HFFc6 (cell line): ENCODE data around the gene CRTC3. TPM values are rescaled to one million over a fixed set of nuclear protein-coding genes. Genes with fewer than 3 reads are reported as not detected.
A peak's percentile ranks its signal among the peaks of the same experiment; 100 is the strongest.
"Not testable (repeated sequence)": the region's sequence is repeated elsewhere in the genome, so short reads cannot be mapped to it uniquely, and the experiment has no call there.

Source experiments
- DNase-seq: peaks from one replicate; pipeline ENCODE4 v3.0.0-alpha.2; 2018
- H3K27ac Mint-ChIP-seq: 2 replicates; pipeline ENCODE4 v1.8.0; 2020; ENCODE audit warnings: mild to moderate bottlenecking, mixed read lengths
- H3K27me3 Mint-ChIP-seq: 2 replicates; pipeline ENCODE4 v1.8.0; 2021; ENCODE audit warnings: mild to moderate bottlenecking, moderate library complexity, mixed read lengths; ENCODE audit not compliant: insufficient read depth
- H3K36me3 Mint-ChIP-seq: 2 replicates; pipeline ENCODE4 v1.8.0; 2021; ENCODE audit warnings: low read depth, mixed read lengths
- H3K4me1 Mint-ChIP-seq: 2 replicates; pipeline ENCODE4 v1.8.0; 2020; ENCODE audit warnings: low read depth, mixed read lengths
- H3K4me3 Mint-ChIP-seq: 2 replicates; pipeline ENCODE4 v1.8.0; 2020; ENCODE audit warnings: mild to moderate bottlenecking, moderate library complexity, mixed read lengths
- H3K9me3 Mint-ChIP-seq: 2 replicates; pipeline ENCODE4 v1.8.0; 2020; ENCODE audit warnings: mild to moderate bottlenecking, mixed read lengths
- CTCF ChIP-seq: fragments of 200-600 bp; sonication (generic); IDR thresholded peaks from 2 replicates; pipeline ENCODE4 v1.5.0; 2021; ENCODE audit warnings: antibody characterized with exemption, mild to moderate bottlenecking
- total RNA-seq, 6 experiments: library from RNA; stranded (reverse); fragmentation: NEBNext Ultra II Directional; extraction: Animal tissue kit (Norgen Biotek cat#: 25700); gene quantifications; 2 replicates in 1 of 6; 3 replicates in 5 of 6; pipeline ENCODE4 v1.2.3, GENCODE V29; 2021

CRTC3 gene
- total RNA-seq, 6 experiments from 2014 or later: 21.5 to 24.3 (median 23.5) TPM

- no peaks in the 10 kb centered on the region for H3K9me3 Mint-ChIP-seq
- no peak overlapping the region for H3K4me3 Mint-ChIP-seq
- no peak for TF ChIP-seq CTCF
- no peaks in the 10 kb centered on the region; the same call in 1 of the 2 replicates for H3K27me3 Mint-ChIP-seq
- no peak for DNase-seq
- no peaks in the 10 kb centered on the region for H3K4me1 Mint-ChIP-seq
- no peak overlapping the region for H3K27ac Mint-ChIP-seq
- H3K36me3 Mint-ChIP-seq: peaks cover 31% of the 10 kb centered on the region
These were observed 17.4 kb upstream of the CRTC3 start for GRCh38 chr15:90512276-90512675.

DNA sequence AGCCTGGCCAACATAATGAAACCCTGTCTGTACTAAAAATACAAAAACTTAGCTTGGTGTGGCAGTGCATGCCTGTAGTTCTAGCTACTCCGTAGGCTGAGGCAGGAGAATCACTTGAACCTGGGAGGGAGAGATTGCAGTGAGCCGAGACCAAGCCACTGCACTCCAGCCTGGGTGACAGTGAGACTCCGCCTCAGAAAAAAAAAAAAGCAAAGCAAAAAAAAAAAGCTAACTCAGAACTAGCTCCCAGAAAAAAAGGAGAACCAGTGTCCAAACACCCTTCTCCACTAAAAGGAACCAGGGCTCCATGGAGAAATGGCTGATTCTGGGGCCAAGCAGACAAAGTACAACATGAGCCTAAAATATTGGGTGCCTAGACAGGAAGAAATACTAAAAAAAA lies 16.7 kb upstream of the CRTC3 start:
- Mint-ChIP-seq H3K27me3 (no peaks in the 10 kb centered on the region; the same call in 1 of the 2 replicates), H3K4me1 (no peaks in the 10 kb centered on the region), H3K36me3 (peaks cover 31% of the 10 kb centered on the region), H3K27ac (no peak overlapping the region), H3K4me3 (no peak overlapping the region), H3K9me3 (no peaks in the 10 kb centered on the region)
- TF ChIP-seq CTCF: no peak
- DNase-seq: no peak

DNA sequence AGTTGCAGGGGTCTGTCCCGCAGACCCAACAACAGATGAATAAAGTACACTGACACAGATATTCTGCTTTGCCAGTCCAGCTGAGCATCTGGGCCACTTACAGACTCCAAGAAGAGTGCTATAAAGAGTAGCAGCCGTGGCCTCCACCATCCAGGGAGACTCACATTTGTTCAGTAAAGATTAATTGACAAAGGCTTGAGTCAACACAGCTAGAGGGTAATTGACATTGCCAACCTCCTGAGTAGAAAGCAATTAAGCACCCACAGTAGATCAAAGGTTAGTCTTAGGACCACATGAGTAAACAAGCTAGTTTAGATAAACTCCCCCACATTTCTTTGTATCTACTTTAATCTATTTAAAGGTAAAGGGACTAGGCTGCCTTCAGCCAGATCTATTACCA lies 16.3 kb upstream of the CRTC3 start:
- TF ChIP-seq CTCF: no peak
- H3K27me3 Mint-ChIP-seq: no peaks in the 10 kb centered on the region; the same call in 1 of the 2 replicates
- peaks cover 31% of the 10 kb centered on the region for H3K36me3 Mint-ChIP-seq
- H3K27ac Mint-ChIP-seq: no peak overlapping the region
- H3K9me3 Mint-ChIP-seq: no peaks in the 10 kb centered on the region
- H3K4me1 Mint-ChIP-seq: peaks cover 2% of the 10 kb centered on the region; the same call in 1 of the 2 replicates
- no peak for DNase-seq
- no peak overlapping the region for H3K4me3 Mint-ChIP-seq

DNA sequence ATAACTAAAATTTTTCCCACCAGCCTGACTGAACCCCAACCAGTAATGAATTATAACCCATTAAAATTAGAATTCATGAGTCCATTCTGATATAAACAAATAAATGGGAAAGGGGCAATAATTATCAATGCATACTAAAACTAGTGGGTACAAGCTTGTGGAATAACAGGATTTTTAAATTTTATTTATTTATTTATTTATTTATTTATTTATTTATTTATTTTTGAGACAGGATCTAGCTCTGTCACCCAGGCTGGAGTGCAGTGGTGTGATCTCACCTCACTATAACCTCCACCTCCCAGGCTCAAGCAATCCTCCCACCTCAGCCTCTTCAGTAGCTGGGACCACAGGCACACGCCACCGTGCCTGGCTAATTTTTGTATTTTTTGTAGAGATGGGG lies 15.8 kb upstream of the CRTC3 start:
- H3K27me3 Mint-ChIP-seq, DNase-seq, H3K27ac Mint-ChIP-seq, H3K4me1 Mint-ChIP-seq, H3K9me3 Mint-ChIP-seq, H3K4me3 Mint-ChIP-seq: not testable (repeated sequence)
- H3K36me3 Mint-ChIP-seq: peaks cover 31% of the 10 kb centered on the region

- peak overlapping the region; percentile 55 for H3K27ac Mint-ChIP-seq
- peaks cover 36% of the 10 kb centered on the region for H3K4me1 Mint-ChIP-seq
- no peaks in the 10 kb centered on the region for H3K9me3 Mint-ChIP-seq
- H3K4me3 Mint-ChIP-seq: no peak overlapping the region
- peaks cover 4% of the 10 kb centered on the region; the same call in 1 of the 2 replicates for H3K27me3 Mint-ChIP-seq
- H3K36me3 Mint-ChIP-seq: no peaks in the 10 kb centered on the region
- no peak for TF ChIP-seq CTCF
- peak; percentile 13 for DNase-seq
These were observed 10.0 kb upstream of the CRTC3 start for GRCh38 chr15:90519688-90520087.

GRCh38 chr15:90520365-90520764 lies 9.4 kb upstream of the CRTC3 start:
- TF ChIP-seq CTCF: no peak
- H3K27me3 Mint-ChIP-seq: peaks cover 4% of the 10 kb centered on the region; the same call in 1 of the 2 replicates

More at GRCh38 chr15:90520365-90520764, 9.4 kb upstream of the CRTC3 start:
- H3K4me3 Mint-ChIP-seq: no peak overlapping the region
- no peaks in the 10 kb centered on the region for H3K36me3 Mint-ChIP-seq
- H3K27ac Mint-ChIP-seq: peak overlapping the region; percentile 27; the same call in 1 of the 2 replicates
- no peak for DNase-seq
- no peaks in the 10 kb centered on the region for H3K9me3 Mint-ChIP-seq
- H3K4me1 Mint-ChIP-seq: peaks cover 36% of the 10 kb centered on the region
